ENCODE measurements around the gene HES1. TPM values are rescaled to one million over a fixed set of nuclear protein-coding genes. Genes with fewer than 3 reads are reported as not detected.

HES1 gene
- total and polyA plus RNA-seq, 9 of the 15 experiments (the other 6 are each of a cell fraction or from before 2014, with no cell fraction given): 3.4 to 37.0 (median 19.3) TPM

- TF ChIP-seq COPS2 (conservative IDR thresholded peaks at IDR 0.05) (no peak), TEAD1 (CRISPR knock-in tag; IDR thresholded peaks at IDR 0.05) (peak in 1 of 2 experiments; percentile 80; a peak in 2 of 4 replicates), EGR1 (conservative IDR thresholded peaks at IDR 0.05) (0 out of 2 replicates have a peak, but pooled peaks have one; percentile 8), CC2D1A (IDR thresholded peaks at IDR 0.05) (peak; percentile 99), NBN (IDR thresholded peaks at IDR 0.05; ENCODE audit: low read depth) (no peak), TCFL5 (CRISPR knock-in tag; conservative IDR thresholded peaks at IDR 0.05) (no peak), ATF7 (IDR thresholded peaks at IDR 0.05) (peak; percentile 83), ZNF695 (CRISPR knock-in tag; IDR thresholded peaks at IDR 0.05) (no peak), NCOA1 (IDR thresholded peaks at IDR 0.05; ENCODE audit: low read depth) (peak; percentile 60; the same call in 1 of the 2 replicates), TFAM (CRISPR knock-in tag; conservative IDR thresholded peaks at IDR 0.05) (no peak), SMAD4 (CRISPR knock-in tag; conservative IDR thresholded peaks at IDR 0.05) (peak; percentile 89), ELK1 (CRISPR knock-in tag; IDR thresholded peaks at IDR 0.05) (no peak), ARID3A (IDR thresholded peaks at IDR 0.05; ENCODE audit: borderline replicate concordance, low read depth, low read length) (no peak), HLTF (IDR thresholded peaks at IDR 0.05) (no peak), CBFB (CRISPR knock-in tag; IDR thresholded peaks at IDR 0.05) (no peak)
- TF ChIP-seq, protein P1, sequence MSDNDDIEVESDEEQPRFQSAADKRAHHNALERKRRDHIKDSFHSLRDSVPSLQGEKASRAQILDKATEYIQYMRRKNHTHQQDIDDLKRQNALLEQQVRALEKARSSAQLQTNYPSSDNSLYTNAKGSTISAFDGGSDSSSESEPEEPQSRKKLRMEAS (CRISPR knock-in tag; IDR thresholded peaks at IDR 0.05): peak; percentile 64
- TF ChIP-seq, protein P2, sequence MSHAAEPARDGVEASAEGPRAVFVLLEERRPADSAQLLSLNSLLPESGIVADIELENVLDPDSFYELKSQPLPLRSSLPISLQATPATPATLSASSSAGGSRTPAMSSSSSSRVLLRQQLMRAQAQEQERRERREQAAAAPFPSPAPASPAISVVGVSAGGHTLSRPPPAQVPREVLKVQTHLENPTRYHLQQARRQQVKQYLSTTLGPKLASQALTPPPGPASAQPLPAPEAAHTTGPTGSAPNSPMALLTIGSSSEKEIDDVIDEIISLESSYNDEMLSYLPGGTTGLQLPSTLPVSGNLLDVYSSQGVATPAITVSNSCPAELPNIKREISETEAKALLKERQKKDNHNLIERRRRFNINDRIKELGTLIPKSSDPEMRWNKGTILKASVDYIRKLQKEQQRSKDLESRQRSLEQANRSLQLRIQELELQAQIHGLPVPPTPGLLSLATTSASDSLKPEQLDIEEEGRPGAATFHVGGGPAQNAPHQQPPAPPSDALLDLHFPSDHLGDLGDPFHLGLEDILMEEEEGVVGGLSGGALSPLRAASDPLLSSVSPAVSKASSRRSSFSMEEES (CRISPR knock-in tag; IDR thresholded peaks at IDR 0.05): no peak
These were observed at the start of gene HES1 (continued) for GRCh38 chr3:194135806-194136518.
